ENCODE measurements around the gene SGMS2. TPM values are rescaled to one million over a fixed set of nuclear protein-coding genes. Genes with fewer than 3 reads are reported as not detected.

SGMS2 gene
- total and polyA plus RNA-seq, 2 of the 13 experiments (the other 11 are each of a cell fraction or from before 2014, with no cell fraction given), result 1.2 to 1.7 TPM

DNA sequence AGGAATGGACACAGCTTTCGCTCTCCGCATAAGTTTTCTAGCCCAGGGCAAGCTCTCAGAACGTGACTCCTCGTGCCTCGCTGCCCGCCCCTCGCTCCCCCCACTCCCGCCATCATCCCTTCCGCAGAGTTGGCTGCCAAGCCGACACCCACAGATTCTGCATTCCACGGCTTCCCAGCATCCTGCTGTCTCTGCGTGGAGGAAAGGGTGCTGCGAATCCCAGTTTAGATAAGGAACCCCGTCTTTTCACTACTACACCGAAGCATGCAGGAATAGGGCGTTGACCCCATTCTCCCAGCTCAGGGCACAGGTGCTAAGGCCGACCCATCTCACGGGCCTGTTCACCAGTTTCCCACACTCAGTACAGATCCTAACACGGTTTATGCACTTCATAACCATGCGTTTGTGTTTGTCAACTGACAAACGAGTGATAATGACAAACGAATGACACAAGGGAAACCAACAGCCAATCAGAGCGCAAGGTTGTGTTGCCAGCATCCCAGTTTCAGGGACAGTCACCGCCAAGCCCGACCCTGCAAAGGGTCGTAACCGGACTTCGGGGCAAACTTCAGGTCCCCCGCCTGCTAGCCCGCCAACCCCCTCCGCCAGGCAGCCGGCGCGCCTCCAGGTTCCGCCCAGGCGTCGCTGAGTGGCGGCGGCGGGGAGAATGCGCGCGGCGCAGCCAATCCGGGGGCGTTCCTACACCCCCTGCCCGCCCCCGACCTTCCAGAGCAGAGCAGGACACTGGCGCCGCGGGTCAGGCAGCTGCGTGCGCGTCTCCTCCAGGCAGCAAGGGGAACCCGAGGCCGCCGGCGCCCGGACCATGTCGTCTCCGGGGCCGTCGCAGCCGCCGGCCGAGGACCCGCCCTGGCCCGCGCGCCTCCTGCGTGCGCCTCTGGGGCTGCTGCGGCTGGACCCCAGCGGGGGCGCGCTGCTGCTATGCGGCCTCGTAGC lies 106.4 kb downstream of the SGMS2 start, which contains the start of gene CYP2U1 (continued):
- TF ChIP-seq ZNF598 (CRISPR knock-in tag; IDR thresholded peaks at IDR 0.05; ENCODE audit: borderline replicate concordance) (no peak), TP53 (CRISPR knock-in tag; conservative IDR thresholded peaks at IDR 0.05) (no peak), SOX13 (IDR thresholded peaks at IDR 0.05) (no peak), SOX13 (CRISPR knock-in tag; conservative IDR thresholded peaks at IDR 0.05 in 1 of 2, IDR thresholded peaks at IDR 0.05 in 1 of 2) (no peak), JARID2 (CRISPR knock-in tag; IDR thresholded peaks at IDR 0.05; ENCODE audit: insufficient replicate concordance) (no peak), MIER3 (CRISPR knock-in tag; IDR thresholded peaks at IDR 0.05; ENCODE audit: borderline replicate concordance) (no peak), SOX5 (CRISPR knock-in tag; IDR thresholded peaks at IDR 0.05; ENCODE audit: borderline replicate concordance) (0 out of 2 replicates have a peak, but pooled peaks have one; percentile 9), THYN1 (CRISPR knock-in tag; IDR thresholded peaks at IDR 0.05; ENCODE audit: borderline replicate concordance, low read depth) (no peak), PRDM10 (CRISPR knock-in tag; IDR thresholded peaks at IDR 0.05; ENCODE audit: low read depth) (no peak), DPF2 (CRISPR knock-in tag; IDR thresholded peaks at IDR 0.05; ENCODE audit: borderline replicate concordance, low read depth) (no peak), GLMP (CRISPR knock-in tag; IDR thresholded peaks at IDR 0.05; ENCODE audit: borderline replicate concordance) (no peak), ZNF468 (CRISPR knock-in tag; IDR thresholded peaks at IDR 0.05) (no peak), PAX8 (CRISPR knock-in tag; IDR thresholded peaks at IDR 0.05; ENCODE audit: borderline replicate concordance) (no peak), KDM1A (CRISPR knock-in tag; IDR thresholded peaks at IDR 0.05) (no peak), RARG (CRISPR knock-in tag; IDR thresholded peaks at IDR 0.05; ENCODE audit: low read depth) (no peak), ZNF30 (CRISPR knock-in tag; IDR thresholded peaks at IDR 0.05) (no peak), HOXA3 (CRISPR knock-in tag; IDR thresholded peaks at IDR 0.05) (peak; percentile 41; the same call in 1 of the 2 replicates), ZNF12 (CRISPR knock-in tag; IDR thresholded peaks at IDR 0.05) (no peak), ZNF282 (IDR thresholded peaks at IDR 0.05; ENCODE audit: partially characterized antibody) (no peak)
- TF ChIP-seq, protein P1, sequence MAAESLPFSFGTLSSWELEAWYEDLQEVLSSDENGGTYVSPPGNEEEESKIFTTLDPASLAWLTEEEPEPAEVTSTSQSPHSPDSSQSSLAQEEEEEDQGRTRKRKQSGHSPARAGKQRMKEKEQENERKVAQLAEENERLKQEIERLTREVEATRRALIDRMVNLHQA (CRISPR knock-in tag; IDR thresholded peaks at IDR 0.05), result no peak
- TF ChIP-seq, protein P2, sequence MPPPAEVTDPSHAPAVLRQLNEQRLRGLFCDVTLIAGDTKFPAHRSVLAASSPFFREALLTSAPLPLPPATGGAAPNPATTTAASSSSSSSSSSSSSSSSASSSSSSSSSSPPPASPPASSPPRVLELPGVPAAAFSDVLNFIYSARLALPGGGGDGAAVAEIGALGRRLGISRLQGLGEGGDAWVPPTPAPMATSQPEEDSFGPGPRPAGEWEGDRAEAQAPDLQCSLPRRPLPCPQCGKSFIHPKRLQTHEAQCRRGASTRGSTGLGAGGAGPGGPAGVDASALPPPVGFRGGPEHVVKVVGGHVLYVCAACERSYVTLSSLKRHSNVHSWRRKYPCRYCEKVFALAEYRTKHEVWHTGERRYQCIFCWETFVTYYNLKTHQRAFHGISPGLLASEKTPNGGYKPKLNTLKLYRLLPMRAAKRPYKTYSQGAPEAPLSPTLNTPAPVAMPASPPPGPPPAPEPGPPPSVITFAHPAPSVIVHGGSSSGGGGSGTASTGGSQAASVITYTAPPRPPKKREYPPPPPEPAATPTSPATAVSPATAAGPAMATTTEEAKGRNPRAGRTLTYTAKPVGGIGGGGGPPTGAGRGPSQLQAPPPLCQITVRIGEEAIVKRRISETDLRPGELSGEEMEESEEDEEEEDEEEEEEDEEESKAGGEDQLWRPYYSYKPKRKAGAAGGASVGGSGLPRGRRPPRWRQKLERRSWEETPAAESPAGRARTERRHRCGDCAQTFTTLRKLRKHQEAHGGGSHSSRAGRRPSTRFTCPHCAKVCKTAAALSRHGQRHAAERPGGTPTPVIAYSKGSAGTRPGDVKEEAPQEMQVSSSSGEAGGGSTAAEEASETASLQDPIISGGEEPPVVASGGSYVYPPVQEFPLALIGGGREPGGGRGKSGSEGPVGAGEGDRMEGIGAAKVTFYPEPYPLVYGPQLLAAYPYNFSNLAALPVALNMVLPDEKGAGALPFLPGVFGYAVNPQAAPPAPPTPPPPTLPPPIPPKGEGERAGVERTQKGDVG (CRISPR knock-in tag; IDR thresholded peaks at IDR 0.05; ENCODE audit: borderline replicate concordance), result no peak
